DMS79 (cell line): ENCODE results near the gene DCP1A.
"Not testable (repeated sequence)": the region's sequence is repeated elsewhere in the genome, so short reads cannot be mapped to it uniquely, and the experiment has no call there.

Source experiments
- DNase-seq: peaks from one replicate; lab custom pipeline; 2025; lab: John Stamatoyannopoulos, UW

Gene DCP1A

DNA sequence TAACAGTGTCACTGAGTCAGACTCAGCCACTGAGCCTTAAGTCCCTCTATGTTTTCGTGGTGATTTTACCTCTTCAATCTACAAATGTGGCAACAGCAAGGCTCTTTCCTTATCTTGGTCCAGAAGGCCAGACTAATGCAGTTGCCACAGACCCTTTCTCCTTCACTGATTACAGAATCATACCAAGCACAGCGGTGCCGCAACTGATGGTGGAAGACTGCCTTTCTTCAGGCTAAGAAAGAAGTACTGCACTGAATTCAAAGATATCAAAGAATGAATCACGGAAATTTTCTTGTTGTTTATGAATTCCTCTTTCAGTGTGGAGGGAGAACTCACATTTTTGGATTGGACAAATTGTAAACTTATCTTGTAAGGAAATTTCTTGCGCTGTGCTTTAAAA, 18.6 kb downstream of the DCP1A start:
- DNase-seq: no peak

DNA sequence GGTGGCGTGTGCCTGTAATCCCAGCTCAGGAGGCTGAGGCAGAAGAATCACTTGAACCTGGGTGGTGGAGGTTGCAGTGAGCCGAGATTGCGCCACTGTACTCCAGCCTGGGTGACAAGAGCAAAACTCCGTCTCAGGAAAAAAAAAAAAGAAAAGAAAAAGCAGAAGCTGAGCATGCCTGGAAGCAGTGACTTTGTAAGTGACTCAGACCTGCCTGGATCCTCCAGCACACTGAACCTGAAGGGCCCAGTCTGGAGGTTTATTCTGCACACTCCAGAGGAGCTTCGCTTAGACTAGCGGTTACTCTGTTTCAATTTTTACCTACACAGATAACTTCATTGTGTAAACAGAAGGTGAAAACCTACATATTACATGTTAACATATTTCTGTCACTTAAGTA, 19.4 kb downstream of the DCP1A start:
- not testable (repeated sequence) for DNase-seq

DNA sequence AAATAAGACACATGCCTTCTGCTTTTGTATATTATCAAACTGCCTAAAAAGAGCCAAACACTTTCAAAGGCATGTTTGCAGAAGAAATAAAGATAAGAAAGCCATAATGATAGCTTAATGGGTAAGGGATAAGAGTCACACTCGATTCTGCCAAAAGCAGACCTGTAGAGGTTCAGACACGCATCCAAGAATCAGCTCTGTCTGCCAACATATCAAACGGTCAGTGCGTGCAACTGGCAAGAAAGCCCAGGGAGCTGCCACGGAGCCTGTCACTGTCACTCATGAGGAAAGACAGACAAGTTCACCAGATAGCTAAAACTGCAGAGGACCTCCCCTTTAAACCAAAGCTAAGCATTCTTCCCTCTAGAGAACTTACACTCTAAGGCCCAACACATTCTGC, 23.2 kb downstream of the DCP1A start:
- no peak for DNase-seq

DNA sequence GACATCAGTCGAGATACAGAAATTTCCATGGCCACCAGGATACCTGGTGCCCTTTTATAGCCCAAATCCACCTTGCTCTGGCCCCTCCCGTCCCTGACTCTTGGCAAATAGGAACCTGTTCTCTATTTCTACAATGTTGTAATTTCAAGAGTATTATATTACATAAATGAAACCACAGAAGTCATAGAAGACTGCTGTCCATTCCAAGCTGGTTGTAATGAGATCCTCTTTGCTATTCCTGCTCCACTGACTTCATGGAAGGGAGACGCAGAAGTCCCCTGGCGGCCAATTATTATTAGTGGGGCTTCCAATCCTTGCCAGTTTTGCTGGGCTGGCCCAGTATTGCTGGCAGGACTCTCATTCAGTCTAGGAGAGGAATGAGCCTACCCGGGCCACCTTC, 26.6 kb downstream of the DCP1A start:
- no peak for DNase-seq

DNA sequence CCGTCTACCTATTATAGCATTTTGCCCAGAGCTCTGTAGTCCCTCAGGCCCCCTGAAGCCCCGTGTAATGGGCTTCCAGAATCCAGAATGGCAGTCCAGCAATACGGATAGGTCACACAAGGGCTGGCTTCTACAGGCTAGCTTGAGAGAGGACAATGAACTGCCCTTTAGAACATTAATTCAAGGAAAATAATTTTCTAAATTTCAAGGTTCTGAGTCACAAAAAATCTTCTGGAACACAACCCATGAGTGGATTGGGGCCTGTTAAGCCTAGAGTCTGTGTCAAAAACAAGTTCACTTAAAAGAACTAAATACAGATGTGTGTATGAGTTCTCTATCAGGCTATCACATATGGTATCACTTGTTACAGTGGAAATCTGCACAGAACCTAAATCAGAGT, 28.8 kb downstream of the DCP1A start:
- DNase-seq: no peak

GRCh38 chr3:53312832-53313231, 34.5 kb downstream of the DCP1A start:
- no peak for DNase-seq

DNA sequence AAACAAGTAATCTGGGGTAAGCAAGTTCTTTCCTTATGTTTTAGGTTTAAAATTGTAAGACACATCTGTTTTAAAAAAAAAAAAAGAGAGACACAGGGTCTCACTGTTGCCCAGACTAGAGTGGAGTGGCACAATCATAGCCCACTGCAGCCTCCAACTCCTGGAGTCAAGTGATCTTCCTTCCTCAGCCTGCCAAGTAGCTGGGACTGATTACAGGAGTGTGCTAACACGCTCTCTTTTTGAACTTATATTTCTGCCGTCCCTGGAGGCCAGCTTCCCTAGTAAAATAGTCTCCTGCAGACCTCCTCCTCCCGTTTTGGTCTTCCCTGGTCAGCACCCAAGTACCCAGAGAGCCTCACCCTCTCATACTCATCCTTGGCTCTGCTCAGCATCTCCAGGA, 35.5 kb downstream of the DCP1A start:
- DNase-seq: no peak

DNA sequence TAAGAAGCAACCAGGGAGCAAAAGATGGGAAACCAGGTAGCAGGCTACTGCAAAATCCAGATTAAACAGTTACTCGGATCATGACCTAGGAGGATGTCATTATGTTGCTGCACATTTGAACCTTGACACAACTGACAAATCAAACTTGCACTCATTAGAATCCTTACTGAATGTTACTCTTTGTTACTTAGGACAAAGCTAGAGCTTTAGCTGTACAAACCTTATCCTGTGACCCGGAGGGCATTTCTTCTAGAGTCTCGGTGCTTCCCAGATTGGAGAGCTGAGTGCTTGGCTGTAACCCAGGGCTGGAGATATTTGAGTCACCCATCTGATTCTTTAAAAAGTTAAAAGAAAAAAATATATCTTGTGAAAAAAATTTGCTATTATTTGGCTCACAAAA, 43.4 kb downstream of the DCP1A start:
- DNase-seq: no peak

DNA sequence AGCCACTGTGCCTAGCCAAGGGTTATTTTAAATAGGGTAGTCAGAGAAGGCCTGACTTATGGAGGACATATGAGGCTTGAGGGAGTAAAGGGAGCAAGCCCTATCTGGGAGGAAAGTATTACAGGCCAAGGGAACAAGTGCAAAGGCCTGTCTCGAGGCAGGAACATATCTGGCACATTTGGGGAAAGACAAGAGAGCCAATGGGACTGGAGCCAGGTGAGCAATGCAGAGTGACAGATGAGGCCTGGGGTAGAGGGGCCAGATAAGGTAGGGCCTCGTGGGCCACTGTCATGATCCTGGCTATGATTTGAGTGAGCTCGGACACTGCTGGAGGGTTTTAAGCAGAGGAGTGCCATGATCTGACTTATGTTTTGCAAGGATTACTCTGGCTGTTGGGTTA, 43.8 kb downstream of the DCP1A start:
- no peak for DNase-seq

DNA sequence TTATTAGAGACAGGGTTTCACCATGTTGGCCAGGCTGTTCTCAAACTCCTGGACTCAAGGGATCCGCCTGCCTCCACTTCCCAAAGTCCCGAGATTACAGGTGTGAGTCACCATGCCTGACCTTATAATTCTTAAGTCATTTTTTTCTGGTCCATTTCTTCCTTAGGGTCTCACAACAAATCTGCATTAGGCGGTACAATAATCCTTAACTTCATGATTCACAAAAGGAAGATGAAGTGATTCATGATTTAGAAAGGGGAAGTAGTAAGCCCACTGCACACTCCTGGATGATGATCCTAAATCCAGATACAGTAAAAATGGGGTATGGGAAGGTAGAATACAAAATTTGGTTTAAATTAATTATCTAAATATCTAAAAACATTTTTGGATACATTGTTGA, 46.5 kb downstream of the DCP1A start:
- no peak for DNase-seq

DNA sequence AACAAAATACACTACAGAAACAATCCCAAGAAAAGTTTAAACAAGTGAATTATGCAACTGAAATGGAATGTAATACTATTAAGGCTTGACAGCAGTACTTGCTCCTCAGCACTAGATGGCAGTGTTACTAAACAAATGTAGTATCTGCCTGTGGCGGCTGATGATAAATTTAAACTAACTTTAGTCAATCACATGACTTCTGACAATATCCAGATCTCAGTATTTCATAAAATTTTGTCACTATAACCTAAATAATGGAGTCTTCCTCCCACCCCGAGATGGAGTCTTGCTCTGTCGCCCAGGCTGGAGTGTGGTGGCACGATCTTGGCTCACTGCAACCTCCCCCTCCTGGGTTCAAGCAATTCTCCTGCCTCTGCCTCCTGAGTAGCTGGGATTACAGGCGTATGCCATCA, 47.7 kb downstream of the DCP1A start:
- not testable (repeated sequence) for DNase-seq

DNA sequence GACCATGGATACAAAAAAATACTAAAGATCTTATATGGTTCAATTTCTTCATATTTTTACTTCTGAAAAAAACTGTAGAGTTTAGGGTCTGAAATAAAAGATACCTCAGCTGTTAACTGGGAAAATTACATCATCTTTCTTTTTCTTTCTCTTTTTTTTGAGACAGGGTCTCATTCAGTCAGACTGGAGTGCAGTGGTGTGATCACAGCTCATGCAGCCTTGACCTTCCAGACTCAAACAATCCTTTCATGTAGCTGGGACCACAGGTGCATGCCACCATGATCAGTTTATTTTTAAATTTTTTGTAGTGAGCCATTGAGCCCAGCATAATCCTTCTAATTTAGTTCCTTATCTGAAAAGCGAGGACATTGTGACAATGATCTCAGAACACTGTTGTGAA, 51.9 kb downstream of the DCP1A start:
- DNase-seq: no peak

DNA sequence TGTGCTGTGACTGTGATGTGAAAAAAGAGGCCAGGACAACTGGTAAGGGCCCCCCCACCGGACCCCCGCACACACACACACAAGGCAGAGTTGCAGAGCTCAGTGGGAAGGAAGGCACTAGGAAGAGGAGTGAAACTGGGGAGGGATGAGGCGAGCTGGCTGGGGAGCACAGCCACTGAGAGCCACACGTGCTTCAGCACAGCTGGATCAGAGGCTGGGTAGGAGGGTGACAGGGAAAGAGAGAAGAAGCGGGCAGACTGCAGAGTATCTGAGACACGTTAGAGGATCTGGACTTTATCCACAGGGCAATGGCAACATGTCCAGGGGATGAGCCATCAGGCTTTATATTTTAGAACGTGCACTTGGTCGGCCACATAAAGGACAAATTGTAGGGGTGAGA, 53.5 kb downstream of the DCP1A start:
- no peak for DNase-seq

- DNase-seq: no peak
Measured at GRCh38 chr3:53288214-53288613, 59.1 kb downstream of the DCP1A start.

- DNase-seq: no peak
Measured at GRCh38 chr3:53287131-53287629, 60.2 kb downstream of the DCP1A start.

- DNase-seq: no peak
Measured at GRCh38 chr3:53286727-53287126, 60.6 kb downstream of the DCP1A start.

- DNase-seq: no peak
Measured at GRCh38 chr3:53282581-53282980, 64.8 kb downstream of the DCP1A start.

GRCh38 chr3:53278667-53279066, 68.7 kb downstream of the DCP1A start:
- no peak for DNase-seq

DNA sequence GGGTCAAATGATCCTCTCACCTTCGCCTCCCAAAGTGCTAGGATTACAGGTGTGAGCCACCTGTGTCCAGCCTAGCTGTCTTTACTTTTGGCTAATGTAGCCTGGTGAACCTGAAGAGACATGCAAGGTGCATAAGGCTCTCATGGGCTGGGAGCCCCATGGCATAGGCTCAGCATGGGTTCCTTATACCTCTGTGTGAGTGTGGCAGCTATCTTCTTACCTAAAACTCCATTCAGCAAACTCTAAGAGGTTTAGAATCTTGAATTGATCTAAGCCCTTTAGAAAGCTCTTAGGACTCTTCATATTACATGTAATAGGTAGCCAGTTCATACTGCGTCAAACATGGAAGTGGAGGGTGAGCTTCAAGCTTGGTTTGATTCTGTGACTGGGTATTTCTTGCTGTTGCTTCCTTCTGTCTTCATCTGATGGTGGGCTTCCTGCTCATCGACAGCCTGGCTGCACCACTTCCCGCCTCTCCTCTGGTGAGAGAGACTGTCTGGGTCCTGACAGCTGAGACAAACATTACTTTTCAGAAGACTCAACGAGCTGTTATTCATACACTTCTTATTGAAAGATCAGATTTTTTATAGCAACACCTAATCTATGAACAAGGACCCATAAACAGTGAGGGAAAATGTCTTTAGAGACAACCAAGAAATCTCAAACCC, 72.3 kb downstream of the DCP1A start:
- DNase-seq: no peak

- no peak for DNase-seq
Measured at GRCh38 chr3:53273146-53273670, 74.1 kb downstream of the DCP1A start.

- DNase-seq: peak; percentile 85
Measured at GRCh38 chr3:53269888-53270880, 77.2 kb downstream of the DCP1A start.

GRCh38 chr3:53269193-53269592, 78.2 kb downstream of the DCP1A start:
- not testable (repeated sequence) for DNase-seq

GRCh38 chr3:53267766-53268165, 79.6 kb downstream of the DCP1A start:
- no peak for DNase-seq
